GM18520 (cell line): ENCODE data around the gene ABR.
"Not testable (repeated sequence)": the region's sequence is repeated elsewhere in the genome, so short reads cannot be mapped to it uniquely, and the experiment has no call there.

Experiments used
- ATAC-seq: cut with Tn5 transposase; IDR thresholded peaks from one replicate; pipeline ENCODE4 v1.9.1; 2021; ENCODE audit not compliant: unreplicated experiment

ABR gene

GRCh38 chr17:1000597-1001461, 179.0 kb downstream of the ABR start:
- no peak for ATAC-seq

DNA sequence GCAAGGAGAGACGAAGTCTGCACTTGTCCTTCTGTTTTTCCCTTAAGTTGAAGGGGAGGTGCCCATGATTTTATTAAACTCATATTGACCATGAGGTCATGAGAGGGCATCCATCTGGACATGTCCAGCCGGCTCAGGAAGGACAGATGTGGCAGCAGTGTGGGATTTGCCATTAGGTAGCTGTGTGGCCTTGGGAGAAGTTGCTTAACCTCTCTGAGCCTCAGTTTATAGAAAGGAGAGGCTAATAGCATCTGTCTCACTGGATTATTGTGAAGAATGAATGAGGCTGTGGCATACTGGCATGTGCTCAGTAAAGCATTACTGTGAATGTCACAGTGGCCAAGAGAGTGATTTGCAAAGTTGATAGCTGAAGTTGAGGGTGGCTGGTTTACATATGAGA, 181.7 kb downstream of the ABR start:
- ATAC-seq: no peak

- ATAC-seq: peak; percentile 85
Observed at GRCh38 chr17:996554-997344, 183.0 kb downstream of the ABR start, which contains the start of gene TIMM22. Gene TIMM22, plus strand, starts transcription at chr17:997129. Its CDS starts 14 bp downstream, at chr17:997143.

DNA sequence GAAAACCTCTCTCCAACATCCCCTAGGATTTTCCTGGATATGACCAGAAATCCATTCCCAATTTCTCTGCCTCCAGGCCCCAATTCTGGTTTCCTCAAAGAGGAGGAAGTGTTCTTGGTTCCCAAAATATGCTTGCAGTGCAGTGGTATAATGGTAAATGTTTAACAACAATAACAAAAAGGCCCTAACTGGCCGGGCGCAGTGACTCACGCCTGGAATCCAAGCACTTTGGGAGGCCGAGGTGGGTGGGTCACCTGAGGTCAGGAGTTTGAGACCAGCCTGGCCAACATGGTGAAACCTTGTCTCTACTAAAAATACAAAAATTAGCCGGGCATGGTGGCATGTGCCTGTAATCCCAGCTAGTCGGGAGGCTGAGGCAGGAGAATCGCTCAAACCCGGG, 184.5 kb downstream of the ABR start:
- ATAC-seq: not testable (repeated sequence)

DNA sequence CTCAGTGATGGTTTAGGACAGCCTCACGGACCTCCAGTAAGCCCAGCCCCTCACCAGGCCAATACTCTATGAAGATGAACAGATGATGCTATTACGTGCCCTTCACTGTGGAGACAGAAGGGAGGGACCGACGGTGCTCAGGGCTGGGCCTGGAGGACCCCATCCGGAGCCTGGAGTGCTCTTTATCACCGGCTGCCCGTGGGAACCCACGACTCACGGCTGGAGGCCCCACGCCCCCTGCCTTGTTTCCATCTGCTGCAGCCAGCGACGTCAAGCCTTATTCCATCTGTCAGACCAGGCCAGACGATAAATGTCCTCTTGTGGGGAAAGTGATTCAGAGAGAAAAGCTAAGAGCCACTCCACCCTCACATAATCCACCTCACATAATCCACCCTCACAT, 186.8 kb downstream of the ABR start:
- no peak for ATAC-seq

GRCh38 chr17:988561-988960, 191.2 kb downstream of the ABR start:
- ATAC-seq: no peak

- no peak for ATAC-seq
Observed at GRCh38 chr17:987931-988330, 191.8 kb downstream of the ABR start.

GRCh38 chr17:986322-986929, 193.4 kb downstream of the ABR start:
- ATAC-seq: no peak

- no peak for ATAC-seq
Observed at GRCh38 chr17:983921-984320, 195.9 kb downstream of the ABR start.

GRCh38 chr17:981292-981658, 198.5 kb downstream of the ABR start:
- no peak for ATAC-seq

DNA sequence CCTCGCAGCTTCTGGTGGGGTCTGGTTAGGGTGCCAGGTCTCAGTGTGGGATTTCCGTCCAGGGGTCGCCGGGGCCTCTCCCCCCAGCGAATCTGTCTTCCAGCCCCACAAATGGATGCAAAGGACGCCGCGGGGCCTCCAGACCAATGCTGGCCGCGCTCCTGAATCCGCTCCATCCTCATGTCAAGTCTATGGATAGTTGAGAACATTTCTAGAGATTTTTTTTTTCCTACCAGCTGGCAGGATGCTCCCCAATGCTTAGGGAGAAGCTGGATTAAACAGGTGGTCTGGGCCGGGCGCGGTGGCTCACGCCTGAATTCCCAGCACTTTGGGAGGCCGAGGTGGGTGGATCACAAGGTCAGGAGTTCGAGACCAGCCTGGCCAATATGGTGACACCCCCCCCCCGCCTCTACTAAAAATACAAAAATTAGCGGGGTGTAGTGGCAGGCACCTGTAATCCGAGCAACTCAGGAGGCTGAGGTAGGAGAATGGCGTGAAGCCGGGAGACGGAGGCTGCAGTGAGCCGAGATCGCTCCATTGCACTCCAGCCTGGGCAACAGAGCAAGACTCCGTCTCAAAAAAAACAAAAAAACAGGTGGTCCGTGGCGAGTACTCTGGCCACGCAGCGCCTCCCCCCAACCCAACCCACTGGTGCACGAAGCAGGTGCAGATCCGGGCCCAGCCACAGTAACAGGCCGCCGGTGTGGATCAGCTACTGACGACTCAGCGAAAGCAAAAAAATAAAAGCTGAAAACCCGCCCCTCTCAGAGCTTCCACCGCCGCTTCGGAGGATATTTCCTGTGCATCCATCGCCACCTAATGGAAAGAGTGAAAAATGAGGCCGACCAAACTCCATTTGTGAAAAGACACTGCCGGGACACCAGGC, 199.1 kb downstream of the ABR start:
- ATAC-seq: no peak

GRCh38 chr17:979539-980405, 200.0 kb downstream of the ABR start, which contains the start of gene NXN:
Gene NXN, minus strand, starts transcription at chr17:979776.
- peak; percentile 47 for ATAC-seq

- ATAC-seq: no peak
Observed at GRCh38 chr17:979212-979538, 200.6 kb downstream of the ABR start.

GRCh38 chr17:978103-979093, 201.4 kb downstream of the ABR start:
- no peak for ATAC-seq

GRCh38 chr17:977166-977565, 202.6 kb downstream of the ABR start:
- ATAC-seq: no peak

DNA sequence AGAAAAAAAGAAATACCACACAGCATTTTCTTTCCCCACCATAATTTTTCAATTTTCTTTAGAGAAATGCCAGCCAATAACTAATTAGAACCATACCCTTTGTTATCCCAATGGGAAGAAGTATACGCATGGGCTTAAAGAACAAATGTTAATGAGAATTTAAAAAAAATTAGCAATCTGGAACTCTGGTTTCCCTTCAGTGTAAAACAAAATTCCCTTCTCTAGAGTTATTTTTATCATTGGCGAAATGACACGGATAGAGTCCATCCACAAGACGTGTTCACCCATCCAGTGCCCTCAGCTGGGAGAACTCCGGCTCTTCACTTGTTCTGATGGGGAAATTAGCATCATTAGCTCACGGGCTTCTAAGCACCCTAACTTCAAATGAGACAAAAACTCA, 203.5 kb downstream of the ABR start:
- ATAC-seq: no peak

DNA sequence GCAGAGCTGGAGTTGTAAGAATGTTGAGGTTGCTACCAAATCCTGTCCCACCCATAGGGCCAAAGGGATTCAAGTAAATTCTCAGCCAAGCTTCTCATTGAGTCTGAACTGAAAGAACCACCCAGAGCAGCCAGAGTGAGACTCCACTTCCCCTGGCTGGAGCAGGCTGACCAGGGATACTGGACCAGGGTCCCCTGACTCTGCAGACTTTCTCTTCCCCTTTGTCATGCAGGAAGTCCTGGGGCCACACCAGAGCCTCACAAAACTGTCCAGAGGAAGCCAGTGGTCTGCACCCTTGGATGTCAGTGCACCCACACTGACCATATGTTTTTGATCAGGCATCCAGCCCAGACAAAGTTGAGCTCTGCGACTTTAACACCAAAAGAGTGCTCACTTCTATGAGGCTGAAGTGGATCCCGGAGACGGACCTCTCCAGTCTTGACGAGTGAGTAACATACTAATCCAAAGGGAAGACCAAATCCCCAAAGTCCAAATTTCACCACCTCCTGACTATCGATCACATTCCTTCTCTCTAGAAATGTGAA, 204.3 kb downstream of the ABR start:
- ATAC-seq: no peak

- not testable (repeated sequence) for ATAC-seq
Observed at GRCh38 chr17:974778-975177, 205.0 kb downstream of the ABR start.
